Ishikawa (cell line): ENCODE measurements around the gene HMGCS1.

Experiments
- EP300 ChIP-seq: IDR thresholded peaks from 2 replicates; pipeline ENCODE4 v1.6.1; 2012; ENCODE audit warnings: borderline replicate concordance
- RAD21 ChIP-seq: IDR thresholded peaks from 2 replicates; pipeline ENCODE4 v1.6.1; 2012; ENCODE audit warnings: low read depth
- TAF1 ChIP-seq: IDR thresholded peaks from 2 replicates; pipeline ENCODE4 v1.6.1; 2012; ENCODE audit warnings: low read depth, mild to moderate bottlenecking
- TEAD4 ChIP-seq: IDR thresholded peaks from 2 replicates; pipeline ENCODE4 v1.6.1; 2012
- USF1 ChIP-seq: IDR thresholded peaks from 2 replicates; pipeline ENCODE4 v1.6.1; 2012

GRCh38 chr5:43294226-43294625 is 19.0 kb downstream of the HMGCS1 start:
- no peak for TF ChIP-seq RAD21
- TF ChIP-seq TEAD4: no peak
- TF ChIP-seq USF1: no peak
- no peak for TF ChIP-seq TAF1
- TF ChIP-seq EP300: no peak
